ENCODE results near the gene KIF3A.

DNA sequence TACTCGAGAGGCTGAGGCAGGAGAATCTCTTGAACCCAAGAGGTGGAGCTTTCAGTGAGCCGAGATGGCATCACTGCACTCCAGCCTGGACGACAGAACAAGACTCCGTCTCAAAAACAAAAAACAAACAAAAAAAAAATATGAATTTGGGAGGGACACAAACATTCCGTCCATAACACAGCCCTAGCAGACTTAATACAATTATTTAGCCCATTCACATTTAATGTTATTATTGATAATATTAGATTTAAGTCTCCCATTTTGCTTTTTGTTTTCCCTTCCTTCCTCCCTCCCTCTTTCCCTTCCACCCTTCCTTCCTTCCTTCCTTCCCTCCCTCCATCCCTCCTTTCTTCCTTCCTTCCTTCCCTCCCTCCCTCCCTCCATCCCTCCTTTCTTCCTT is 5.3 kb upstream of the KIF3A start:
- TF ChIP-seq, protein P1, sequence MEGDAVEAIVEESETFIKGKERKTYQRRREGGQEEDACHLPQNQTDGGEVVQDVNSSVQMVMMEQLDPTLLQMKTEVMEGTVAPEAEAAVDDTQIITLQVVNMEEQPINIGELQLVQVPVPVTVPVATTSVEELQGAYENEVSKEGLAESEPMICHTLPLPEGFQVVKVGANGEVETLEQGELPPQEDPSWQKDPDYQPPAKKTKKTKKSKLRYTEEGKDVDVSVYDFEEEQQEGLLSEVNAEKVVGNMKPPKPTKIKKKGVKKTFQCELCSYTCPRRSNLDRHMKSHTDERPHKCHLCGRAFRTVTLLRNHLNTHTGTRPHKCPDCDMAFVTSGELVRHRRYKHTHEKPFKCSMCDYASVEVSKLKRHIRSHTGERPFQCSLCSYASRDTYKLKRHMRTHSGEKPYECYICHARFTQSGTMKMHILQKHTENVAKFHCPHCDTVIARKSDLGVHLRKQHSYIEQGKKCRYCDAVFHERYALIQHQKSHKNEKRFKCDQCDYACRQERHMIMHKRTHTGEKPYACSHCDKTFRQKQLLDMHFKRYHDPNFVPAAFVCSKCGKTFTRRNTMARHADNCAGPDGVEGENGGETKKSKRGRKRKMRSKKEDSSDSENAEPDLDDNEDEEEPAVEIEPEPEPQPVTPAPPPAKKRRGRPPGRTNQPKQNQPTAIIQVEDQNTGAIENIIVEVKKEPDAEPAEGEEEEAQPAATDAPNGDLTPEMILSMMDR (IDR thresholded peaks at IDR 0.05), result no peak
- TF ChIP-seq POLR2A (IDR thresholded peaks at IDR 0.05), result no peak
